GM19452 (cell line): ENCODE measurements around the gene ATG101.

Experiments
- ATAC-seq: cut with Tn5 transposase; IDR thresholded peaks from one replicate; pipeline ENCODE4 v1.9.1; 2021; ENCODE audit not compliant: unreplicated experiment

ATG101 gene

DNA sequence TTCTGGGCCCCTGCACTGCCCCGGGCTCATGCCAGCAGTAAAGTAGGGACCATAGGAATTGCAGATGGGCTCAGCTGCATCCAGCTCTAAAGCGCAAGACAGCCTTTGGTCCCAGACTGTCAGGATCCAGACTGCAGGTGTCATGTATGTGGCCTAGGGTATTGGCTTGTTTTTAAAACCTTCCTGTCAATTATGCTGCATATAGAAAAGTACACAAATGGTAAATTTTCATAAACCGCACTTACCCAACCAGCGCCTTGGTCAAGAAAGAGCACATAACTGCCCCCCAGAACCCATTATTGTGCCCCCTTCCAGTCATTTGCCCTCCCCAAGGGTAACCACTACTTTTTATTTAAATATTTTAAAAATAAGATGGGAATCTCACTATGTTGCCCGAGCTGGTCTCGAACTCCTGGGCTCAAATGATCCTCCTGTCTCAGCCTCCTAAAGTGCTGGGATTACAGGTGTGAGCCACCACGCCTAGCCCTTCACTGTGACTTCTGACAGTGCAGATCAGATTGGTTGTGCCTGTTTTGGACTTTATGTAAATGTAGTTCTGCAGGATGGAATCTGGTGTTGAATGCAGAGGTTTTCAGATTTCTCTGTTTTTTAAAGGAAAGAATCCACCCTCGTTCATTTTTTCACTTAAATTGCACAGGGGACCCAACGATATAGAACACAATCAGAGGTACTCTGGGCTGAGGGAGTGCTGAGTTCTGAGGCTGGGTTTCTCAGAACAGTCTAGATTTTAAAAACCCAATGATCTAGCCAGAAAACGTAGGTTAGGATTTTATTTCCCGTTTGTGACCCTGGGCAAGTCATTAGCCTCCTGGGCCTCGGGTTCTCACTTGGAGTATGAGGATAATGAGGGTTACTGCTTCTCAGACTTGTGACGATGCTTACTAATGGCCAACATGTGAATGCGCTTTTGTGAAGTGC lies 11.9 kb upstream of the ATG101 start:
- ATAC-seq = no peak

- ATAC-seq = no peak
Measured at GRCh38 chr12:52058631-52059361, 11.0 kb upstream of the ATG101 start.

GRCh38 chr12:52059582-52060497 lies 9.9 kb upstream of the ATG101 start:
- no peak for ATAC-seq

DNA sequence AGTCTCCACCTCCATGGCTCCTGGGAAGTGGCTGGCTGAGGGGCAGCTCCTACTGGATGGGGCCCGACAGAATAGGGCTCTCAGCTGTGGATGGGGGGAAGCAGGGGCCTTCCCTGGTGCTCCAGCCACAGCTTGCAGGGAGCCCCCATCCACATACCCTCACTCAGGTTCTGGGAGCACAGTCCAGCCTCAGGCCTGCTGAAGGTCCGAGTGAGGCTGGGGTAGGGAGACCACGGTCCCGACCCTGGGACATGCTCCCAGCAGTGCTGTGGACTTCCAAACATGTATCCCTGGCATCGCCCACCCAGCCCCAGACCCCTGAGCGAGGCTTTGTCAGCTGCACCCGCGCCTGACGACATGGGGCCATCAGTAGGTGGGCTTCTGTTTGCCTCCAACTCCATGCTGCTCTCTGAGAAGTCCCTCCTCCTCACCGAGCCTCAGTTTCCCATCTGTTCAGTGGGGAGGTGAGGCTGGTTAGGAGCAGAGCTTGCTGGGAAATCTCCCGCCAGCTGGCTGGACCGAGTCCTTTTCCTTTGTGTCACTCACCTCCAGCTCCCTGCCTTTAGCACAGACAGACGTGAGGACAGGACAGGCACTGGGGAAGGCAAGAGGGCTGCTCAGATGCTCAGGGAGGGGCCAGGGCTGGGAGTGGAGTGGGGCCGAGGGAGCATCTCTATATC lies 9.1 kb upstream of the ATG101 start:
- ATAC-seq = no peak

- no peak for ATAC-seq
Measured at GRCh38 chr12:52061470-52062166, 8.2 kb upstream of the ATG101 start.

DNA sequence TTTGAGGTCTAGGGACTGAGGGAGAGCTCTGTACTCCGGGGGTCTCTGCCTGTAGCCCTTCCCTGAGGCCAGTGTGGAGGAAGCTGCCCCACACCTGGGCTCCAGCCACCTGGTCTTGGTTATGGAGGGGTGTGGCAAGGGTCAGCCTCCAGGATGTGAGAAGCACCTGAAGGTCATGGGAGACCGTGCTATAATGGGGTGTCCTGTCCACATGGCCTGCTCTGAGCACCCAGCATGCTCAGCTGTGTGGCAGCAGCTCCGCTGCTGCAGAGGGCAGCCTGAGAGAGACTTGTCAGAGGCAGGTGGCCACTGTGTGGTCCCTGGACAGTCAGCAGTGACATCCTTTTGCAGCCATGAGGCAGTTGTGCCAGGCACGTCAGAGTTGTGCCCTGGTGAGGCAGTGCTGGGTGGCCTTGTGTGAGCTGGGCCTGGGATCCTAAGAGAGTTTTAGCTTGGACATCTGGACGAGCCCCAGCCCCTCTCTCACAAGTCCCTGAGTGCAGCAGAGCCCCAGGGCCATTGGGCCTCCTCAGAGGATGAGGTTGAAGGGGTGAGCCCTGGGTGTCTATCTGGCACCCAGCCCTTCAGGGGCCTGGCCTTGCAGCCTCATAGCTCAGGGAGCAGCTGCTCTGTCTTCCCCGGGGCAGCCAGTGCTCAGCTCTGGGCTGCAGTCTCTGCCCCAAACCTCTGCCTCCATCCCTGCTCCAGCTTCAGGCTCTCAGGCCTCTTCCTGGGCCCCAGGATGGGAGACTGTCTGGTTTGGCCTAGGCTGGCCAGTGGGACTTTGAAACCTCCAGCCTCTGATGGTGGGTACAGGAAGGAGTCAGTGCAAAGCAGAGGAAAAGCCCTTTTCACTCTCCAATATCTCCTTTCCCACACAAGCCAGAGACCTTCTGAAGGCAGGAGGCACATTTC lies 7.4 kb upstream of the ATG101 start:
- no peak for ATAC-seq

GRCh38 chr12:52063082-52063924 lies 6.5 kb upstream of the ATG101 start:
- ATAC-seq = no peak

GRCh38 chr12:52063981-52064649 lies 5.7 kb upstream of the ATG101 start:
- ATAC-seq = no peak

DNA sequence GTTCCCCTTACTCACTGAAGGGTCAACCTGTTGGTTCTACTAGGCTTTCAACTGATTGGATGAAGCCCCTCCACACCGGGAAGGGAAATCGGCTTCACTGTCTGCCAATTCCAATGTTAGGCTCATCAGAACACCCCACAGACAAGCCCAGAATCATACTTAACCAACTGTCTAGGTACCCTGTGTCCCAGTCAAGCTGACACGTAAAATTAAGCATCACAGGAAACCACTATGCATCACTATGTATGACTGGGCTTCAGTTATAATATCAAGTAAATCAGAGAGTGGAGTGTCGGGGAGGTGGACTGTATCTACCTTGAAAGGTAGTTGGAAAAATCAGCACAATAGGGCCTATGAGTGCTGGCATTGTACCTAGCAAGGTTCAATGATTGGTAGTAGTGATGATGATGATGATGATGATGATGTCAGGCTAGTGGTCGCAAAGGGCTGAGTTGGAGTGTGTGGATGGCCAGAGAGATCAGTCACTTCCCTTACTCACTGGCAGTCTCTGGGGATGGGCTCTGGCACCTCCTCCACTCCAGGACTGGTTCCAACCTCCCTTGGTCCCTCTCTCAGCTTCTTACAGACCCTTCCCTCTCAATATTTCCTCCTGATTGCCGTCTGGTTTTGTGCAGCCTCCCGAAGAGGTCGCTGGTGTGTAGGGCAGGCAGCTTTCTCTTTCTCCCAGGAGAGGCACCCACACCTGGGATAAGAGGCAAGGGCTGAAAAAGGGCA lies 3.3 kb upstream of the ATG101 start:
- no peak for ATAC-seq

DNA sequence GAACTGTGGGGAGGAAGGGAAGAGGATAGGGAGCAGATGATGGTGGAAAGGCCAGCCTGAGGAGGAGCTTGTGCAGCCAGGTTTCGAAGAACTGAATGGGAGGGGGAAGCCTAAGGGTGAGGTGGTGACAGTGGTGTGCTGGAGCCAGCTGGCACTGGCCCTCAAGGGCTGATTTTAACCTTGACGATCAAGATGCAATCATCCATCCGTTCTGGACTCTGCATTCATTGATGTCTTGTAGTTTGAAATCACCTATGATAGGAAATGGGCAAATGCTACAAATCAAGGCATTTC lies 2.8 kb upstream of the ATG101 start:
- no peak for ATAC-seq

GRCh38 chr12:52070185-52070925 lies 577 bp downstream of the ATG101 start:
- ATAC-seq = no peak

- ATAC-seq = no peak
Measured at GRCh38 chr12:52073531-52074381, 4.0 kb downstream of the ATG101 start.

- no peak for ATAC-seq
Measured at GRCh38 chr12:52074971-52075724, 5.4 kb downstream of the ATG101 start.

DNA sequence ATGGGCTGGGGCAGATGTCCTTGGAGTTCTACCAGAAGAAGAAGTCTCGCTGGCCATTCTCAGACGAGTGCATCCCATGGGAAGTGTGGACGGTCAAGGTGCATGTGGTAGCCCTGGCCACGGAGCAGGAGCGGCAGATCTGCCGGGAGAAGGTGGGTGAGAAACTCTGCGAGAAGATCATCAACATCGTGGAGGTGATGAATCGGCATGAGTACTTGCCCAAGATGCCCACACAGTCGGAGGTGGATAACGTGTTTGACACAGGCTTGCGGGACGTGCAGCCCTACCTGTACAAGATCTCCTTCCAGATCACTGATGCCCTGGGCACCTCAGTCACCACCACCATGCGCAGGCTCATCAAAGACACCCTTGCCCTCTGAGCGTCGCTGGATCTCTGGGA lies 7.0 kb downstream of the ATG101 start:
- ATAC-seq = no peak

DNA sequence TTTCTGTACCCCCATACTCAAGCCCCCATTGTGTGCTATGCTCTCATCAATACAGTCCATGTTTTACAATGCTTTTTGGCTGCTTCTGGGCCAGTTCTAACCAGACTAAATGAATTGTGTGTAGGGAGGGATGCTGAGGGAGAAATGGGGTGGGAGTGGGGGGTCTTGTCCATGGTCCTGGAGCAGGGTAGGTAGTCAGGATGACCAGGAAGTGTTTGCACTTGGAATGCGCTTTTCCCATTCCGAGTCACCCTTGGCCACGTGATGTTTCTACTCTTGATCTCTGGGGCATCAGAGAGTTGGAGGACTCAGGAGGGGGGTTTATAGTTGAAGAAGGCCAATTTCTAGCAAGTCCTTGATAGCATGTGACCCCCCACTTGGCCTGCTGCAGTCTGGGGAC lies 8.5 kb downstream of the ATG101 start:
- no peak for ATAC-seq
